IPS DF 6.9 (cell line): ENCODE measurements around the gene VWA3A.
A peak's percentile ranks its signal among the peaks of the same experiment; 100 is the strongest.
"Not testable (repeated sequence)": the region's sequence is repeated elsewhere in the genome, so short reads cannot be mapped to it uniquely, and the experiment has no call there.

Source experiments
- DNase-seq: peaks from one replicate; pipeline ENCODE4 v3.0.0-alpha.2; 2013; ENCODE audit warnings: low read depth, low spot score
- H3K27ac ChIP-seq: one replicate; pipeline ENCODE4 v1.5.1; 2013; ENCODE audit warnings: low read length, control low read depth
- H3K27me3 ChIP-seq: 2 replicates; pipeline ENCODE4 v1.6.1; 2013; ENCODE audit warnings: mild to moderate bottlenecking, low read length; ENCODE audit not compliant: control insufficient read depth, insufficient read depth
- H3K36me3 ChIP-seq: 2 replicates; pipeline ENCODE4 v1.6.1; 2013; ENCODE audit warnings: low read length; ENCODE audit not compliant: control insufficient read depth, insufficient read depth
- H3K4me1 ChIP-seq: 2 replicates; pipeline ENCODE4 v1.6.1; 2013; ENCODE audit warnings: low read length; ENCODE audit not compliant: control insufficient read depth, insufficient read depth
- H3K4me3 ChIP-seq: 2 replicates; pipeline ENCODE4 v1.5.1; 2013; ENCODE audit warnings: mild to moderate bottlenecking, low read length
- H3K9me3 ChIP-seq: 2 replicates; pipeline ENCODE4 v1.6.1; 2013; ENCODE audit warnings: low read length, inconsistent platforms; ENCODE audit not compliant: control insufficient read depth, insufficient read depth
- WGBS: extraction: QIAGEN DNeasy Blood & Tissue Kit; methylation state at CpG from one replicate; pipeline ENCODE4 v1.1.7; 2013; ENCODE audit warnings: mixed read lengths, missing lambda C conversion rate; ENCODE audit not compliant: insufficient read length, insufficient coverage; 5-methylcytosine and 5-hydroxymethylcytosine counted together

The VWA3A gene

DNA sequence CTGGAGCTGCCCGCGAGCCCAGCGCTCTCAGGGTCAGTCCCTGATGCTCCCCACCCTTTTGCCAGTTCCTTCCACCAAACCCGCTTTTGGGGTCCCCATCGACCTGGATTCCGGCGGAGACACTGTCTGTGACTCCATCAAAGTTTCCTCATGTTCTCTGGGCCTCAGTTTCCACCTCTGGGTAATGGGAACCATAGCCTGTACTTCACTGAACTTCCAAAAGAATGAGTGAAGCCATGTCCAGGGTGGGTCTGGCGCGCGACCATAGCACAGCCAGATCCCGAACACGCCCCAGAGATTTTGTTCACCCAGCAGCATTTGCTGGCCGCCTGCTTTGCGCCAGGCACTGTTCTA is 70.3 kb downstream of the VWA3A start:
- no peak overlapping the region for H3K27ac ChIP-seq
- no peaks in the 10 kb centered on the region; the same call in 1 of the 2 replicates for H3K27me3 ChIP-seq
- H3K36me3 ChIP-seq: no peaks in the 10 kb centered on the region
- H3K4me1 ChIP-seq: no peaks in the 10 kb centered on the region
- peaks cover 2% of the 10 kb centered on the region; the same call in 1 of the 2 replicates for H3K9me3 ChIP-seq
- H3K4me3 ChIP-seq: peak overlapping the region; percentile 38; the same call in 1 of the 2 replicates
- no CpG with 5 or more reads among the region's 14 CpGs for WGBS
- DNase-seq: no peak

DNA sequence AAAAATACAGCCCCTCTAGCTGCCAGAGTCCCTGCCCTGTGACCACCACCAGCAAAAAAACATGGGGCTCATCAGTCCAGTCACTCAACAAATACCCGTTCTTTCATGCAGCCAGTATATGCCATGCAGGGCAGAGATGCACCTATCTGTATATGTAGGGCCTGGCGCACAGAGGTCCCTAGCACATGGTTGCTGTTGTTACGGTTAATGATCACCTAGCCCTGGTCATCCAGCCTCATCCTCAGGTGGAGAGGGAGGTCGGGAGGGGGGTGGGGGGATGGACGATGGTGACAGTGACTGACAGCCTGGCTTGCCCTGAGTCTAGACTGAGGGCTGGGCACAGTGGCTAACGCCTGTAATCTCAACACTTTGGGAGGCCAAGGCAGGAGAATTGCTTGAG is 71.5 kb downstream of the VWA3A start:
- Histone ChIP-seq H3K4me1 (no peaks in the 10 kb centered on the region), H3K36me3 (no peaks in the 10 kb centered on the region), H3K9me3 (peaks cover 2% of the 10 kb centered on the region; the same call in 1 of the 2 replicates), H3K27ac (no peak overlapping the region), H3K27me3 (no peaks in the 10 kb centered on the region; the same call in 1 of the 2 replicates), H3K4me3 (no peak overlapping the region)
- no peak for DNase-seq
- no CpG with 5 or more reads among the region's 6 CpGs for WGBS

DNA sequence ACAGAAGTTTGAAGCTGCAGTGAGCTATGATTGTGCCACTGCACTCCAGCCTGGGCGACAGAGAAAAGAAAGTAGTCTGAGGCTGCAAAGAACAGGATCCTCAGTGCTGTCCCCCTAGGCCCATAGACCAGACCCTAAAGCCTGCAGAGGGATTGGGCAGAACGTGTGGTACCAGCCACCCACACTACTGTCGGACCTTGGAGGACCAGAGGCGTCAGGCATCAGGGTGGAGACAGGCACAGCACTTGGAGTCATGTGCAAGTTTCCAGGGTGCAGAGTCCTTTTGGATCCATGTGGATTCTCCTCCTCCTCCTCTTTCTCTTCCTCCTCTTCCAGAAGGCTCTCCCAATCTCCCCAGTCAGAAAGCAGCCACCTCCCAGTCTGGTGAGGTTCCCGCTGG is 72.1 kb downstream of the VWA3A start:
- H3K9me3 ChIP-seq: peaks cover 2% of the 10 kb centered on the region; the same call in 1 of the 2 replicates
- H3K36me3 ChIP-seq: no peaks in the 10 kb centered on the region
- no peak overlapping the region for H3K4me3 ChIP-seq
- H3K27ac ChIP-seq: no peak overlapping the region
- no peaks in the 10 kb centered on the region; the same call in 1 of the 2 replicates for H3K27me3 ChIP-seq
- DNase-seq: no peak
- no peaks in the 10 kb centered on the region for H3K4me1 ChIP-seq
- no CpG with 5 or more reads among the region's 5 CpGs for WGBS

GRCh38 chr16:22165508-22166285 is 73.4 kb downstream of the VWA3A start:
- Histone ChIP-seq H3K27ac (no peak overlapping the region), H3K27me3 (no peaks in the 10 kb centered on the region; the same call in 1 of the 2 replicates), H3K36me3 (no peaks in the 10 kb centered on the region), H3K9me3 (peaks cover 2% of the 10 kb centered on the region; the same call in 1 of the 2 replicates), H3K4me3 (no peak overlapping the region), H3K4me1 (no peaks in the 10 kb centered on the region)
- DNase-seq: no peak
- no CpG with 5 or more reads among the region's 16 CpGs for WGBS

- no peaks in the 10 kb centered on the region for H3K36me3 ChIP-seq
- no CpG with 5 or more reads among the region's 6 CpGs for WGBS
Measured at GRCh38 chr16:22171953-22172352, 79.6 kb downstream of the VWA3A start.

GRCh38 chr16:22172642-22173041 is 80.3 kb downstream of the VWA3A start:
- not testable (repeated sequence) for H3K27ac ChIP-seq, H3K4me3 ChIP-seq, H3K27me3 ChIP-seq, H3K9me3 ChIP-seq, DNase-seq, H3K36me3 ChIP-seq, H3K4me1 ChIP-seq
- WGBS: no CpG with 5 or more reads among the region's 1 CpG

More at GRCh38 chr16:22171953-22172352, 79.6 kb downstream of the VWA3A start:
- H3K9me3 ChIP-seq: no peaks in the 10 kb centered on the region
- DNase-seq: no peak
- H3K4me1 ChIP-seq: no peaks in the 10 kb centered on the region
- H3K27me3 ChIP-seq: no peaks in the 10 kb centered on the region
- no peak overlapping the region for H3K27ac ChIP-seq
- no peak overlapping the region for H3K4me3 ChIP-seq

GRCh38 chr16:22174642-22175041 is 82.3 kb downstream of the VWA3A start:
- Histone ChIP-seq H3K4me3 (no peak overlapping the region), H3K4me1 (no peaks in the 10 kb centered on the region), H3K27ac (no peak overlapping the region), H3K36me3 (no peaks in the 10 kb centered on the region), H3K27me3 (no peaks in the 10 kb centered on the region), H3K9me3 (no peaks in the 10 kb centered on the region)
- no peak for DNase-seq
- WGBS: no CpG with 5 or more reads among the region's 9 CpGs

DNA sequence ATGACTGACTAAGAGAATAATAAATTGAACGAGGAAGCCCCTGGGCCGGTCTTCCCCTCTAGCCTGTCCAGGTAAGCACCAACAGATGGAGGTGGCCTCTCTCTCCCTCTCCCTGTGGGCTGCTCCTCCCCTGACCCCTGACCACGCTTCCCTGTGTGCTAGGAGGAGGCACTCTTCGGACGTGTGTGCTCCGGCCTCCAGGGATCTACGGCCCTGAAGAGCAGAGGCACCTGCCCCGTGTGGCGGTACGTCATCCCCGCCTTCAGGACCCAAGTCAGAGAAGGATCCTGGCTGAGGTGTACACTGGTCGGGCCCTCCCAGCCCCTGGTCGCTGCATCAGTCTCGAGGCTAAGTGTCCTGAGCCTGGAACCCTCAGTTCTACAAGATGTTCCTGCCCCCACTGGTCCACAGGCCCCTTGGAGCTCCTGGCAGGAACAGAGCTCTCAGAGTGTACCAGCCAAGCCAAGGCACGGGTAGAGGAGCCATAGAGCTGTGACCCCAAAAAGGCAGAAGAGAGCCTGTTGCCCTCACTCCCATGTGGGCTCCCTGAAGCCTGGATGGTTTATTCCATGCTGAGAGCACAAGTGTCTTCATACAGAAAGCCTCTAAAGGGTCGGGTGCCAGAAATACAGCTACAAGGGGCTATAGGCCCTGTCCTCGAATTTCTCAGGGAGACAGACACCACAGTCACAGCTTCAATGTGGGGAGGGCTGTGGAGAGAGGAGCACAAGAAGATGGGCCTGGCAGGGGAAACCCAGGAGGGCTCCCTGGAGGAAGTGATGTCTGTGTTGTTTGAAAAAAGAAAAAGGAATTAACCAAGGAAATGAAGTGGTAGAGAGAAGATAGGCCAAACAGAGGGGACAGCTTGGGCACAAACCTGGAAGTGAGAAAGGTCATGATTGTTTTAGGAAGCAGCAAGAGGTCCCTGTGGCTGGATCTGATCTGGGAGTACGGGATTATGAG is 85.9 kb downstream of the VWA3A start:
- Histone ChIP-seq H3K27ac (no peak overlapping the region), H3K36me3 (no peaks in the 10 kb centered on the region), H3K9me3 (no peaks in the 10 kb centered on the region), H3K4me1 (no peaks in the 10 kb centered on the region), H3K27me3 (no peaks in the 10 kb centered on the region), H3K4me3 (no peak overlapping the region)
- WGBS: no CpG with 5 or more reads among the region's 18 CpGs
- no peak for DNase-seq

- Histone ChIP-seq H3K4me1 (no peaks in the 10 kb centered on the region), H3K9me3 (no peaks in the 10 kb centered on the region), H3K27me3 (no peaks in the 10 kb centered on the region), H3K4me3 (no peak overlapping the region), H3K27ac (no peak overlapping the region), H3K36me3 (no peaks in the 10 kb centered on the region)
- WGBS: no CpG with 5 or more reads among the region's 11 CpGs
- no peak for DNase-seq
Measured at GRCh38 chr16:22181426-22181825, 89.1 kb downstream of the VWA3A start.

DNA sequence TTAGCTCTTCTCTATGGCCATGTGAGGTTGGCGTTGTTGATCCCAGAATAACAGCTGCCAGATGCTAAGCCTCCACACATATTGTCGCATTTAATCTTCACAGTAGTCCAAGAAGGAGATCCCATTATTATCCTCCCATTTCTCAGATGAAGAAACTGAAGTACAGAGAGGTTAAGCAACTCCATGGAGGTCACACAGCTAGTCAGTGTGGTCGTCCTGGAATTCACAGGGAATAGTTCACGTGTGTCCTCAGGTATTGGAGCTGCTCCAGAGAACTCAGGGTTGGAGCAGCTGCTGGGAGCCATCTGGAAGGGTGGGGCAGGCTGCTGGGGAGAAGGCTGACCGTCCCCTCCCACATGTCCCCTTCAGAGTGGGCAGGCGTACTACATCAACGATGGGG is 89.5 kb downstream of the VWA3A start:
- H3K27ac ChIP-seq: no peak overlapping the region
- DNase-seq: no peak
- H3K27me3 ChIP-seq: no peaks in the 10 kb centered on the region
- no peaks in the 10 kb centered on the region for H3K9me3 ChIP-seq
- H3K4me1 ChIP-seq: no peaks in the 10 kb centered on the region
- no CpG with 5 or more reads among the region's 7 CpGs for WGBS
- H3K4me3 ChIP-seq: no peak overlapping the region
- no peaks in the 10 kb centered on the region for H3K36me3 ChIP-seq
